Esophagus squamous epithelium (tissue), 5 donors: ENCODE measurements around the gene PREPL. TPM values are rescaled to one million over a fixed set of nuclear protein-coding genes. Genes with fewer than 3 reads are reported as not detected.
A peak's percentile ranks its signal among the peaks of the same experiment; 100 is the strongest.

ENCODE experiments used
- DNase-seq: peaks from one replicate; lab custom pipeline; 2025; lab: John Stamatoyannopoulos, UW
- H3K27ac ChIP-seq, 4 donors: fragments of 200-600 bp; sonication (generic); one replicate each; pipeline ENCODE4 v1.5.1; 2016 to 2019; ENCODE audit warnings: mild to moderate bottlenecking in 1 of 4
- H3K27me3 ChIP-seq, 4 donors: fragments of 200-600 bp; sonication (generic); 1 replicate in 3 of 4; 2 replicates in 1 of 4; pipeline versions ENCODE4 v1.5.1 to v1.6.0; 2017 to 2021; ENCODE audit warnings: antibody characterized with exemption in 1 of 4
- H3K36me3 ChIP-seq, 3 donors: fragments of 200-600 bp; sonication (generic); one replicate each; pipeline ENCODE4 v1.5.1; 2016 to 2019
- H3K4me1 ChIP-seq, 3 donors: fragments of 200-600 bp; sonication (generic); one replicate each; pipeline ENCODE4 v1.5.1; 2017 to 2019
- H3K4me3 ChIP-seq, 4 donors: fragments of 200-600 bp; sonication (generic); 1 replicate in 3 of 4; 2 replicates in 1 of 4; pipeline ENCODE4 v1.5.1; 2016 to 2019; ENCODE audit warnings: mild to moderate bottlenecking in 2 of 4, moderate library complexity in 1 of 4
- H3K9me3 ChIP-seq, 3 donors: fragments of 200-600 bp; sonication (generic); one replicate each; pipeline ENCODE4 v1.5.1; 2016 to 2019
- POLR2A ChIP-seq, 4 donors: fragments of 450-650 bp; IDR thresholded peaks; one replicate each; pipeline ENCODE4 v1.6.1; 2017; ENCODE audit warnings: antibody characterized with exemption in 4 of 4, mild to moderate bottlenecking in 4 of 4, moderate library complexity in 3 of 4
- WGBS, 2 donors: methylation state at CpG; one replicate each; pipeline ENCODE4 v1.1.5; 2018; 5-methylcytosine and 5-hydroxymethylcytosine counted together
- intact Hi-C: fragments of 100-400 bp; cut with DNase I; formaldehyde crosslinking; loops from one replicate; pipeline ENCODE4 v1.15.0; 2022
- total RNA-seq, 4 donors: library from RNA; depleted of rRNA; stranded (reverse); fragments of >200 nt; gene quantifications; one replicate each; pipeline ENCODE4 v1.1.0, GENCODE V29; 2016
- TF ChIP-seq, protein P1 (sequence below), 6 experiments: fragments of 450-650 bp in 4 of 6; fragments of 200-600 bp in 2 of 6; sonication (generic) in 2 of 6; IDR thresholded peaks; one replicate each; pipeline ENCODE4 v1.5.1; 2016 to 2019; ENCODE audit warnings: antibody characterized with exemption in 6 of 6, mild to moderate bottlenecking in 4 of 6, moderate library complexity in 4 of 6
- donor health status: DM: yes; HTN: yes; CAD: no.

The PREPL gene
- total RNA-seq, 4 donors from 2014 or later = 18.5 to 25.7 (median 23.2) TPM

DNA sequence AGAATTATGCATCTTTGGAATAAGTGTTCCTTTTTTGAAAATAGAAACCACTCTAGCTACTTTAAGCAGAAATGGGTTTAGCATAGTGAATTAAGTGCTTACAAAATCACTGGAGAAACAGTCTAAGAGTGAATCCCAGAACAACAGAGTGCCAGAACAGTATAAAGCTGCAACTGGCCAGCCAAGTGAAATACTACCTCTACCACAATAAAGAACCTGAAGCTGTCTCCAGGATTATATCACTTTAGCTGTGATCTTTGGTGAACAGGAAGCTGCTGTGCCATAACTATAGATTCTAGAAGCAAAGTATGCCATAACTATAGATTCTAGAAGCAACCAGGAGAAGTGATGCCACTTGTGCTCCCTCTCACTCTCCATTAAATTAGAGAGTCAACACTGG lies 8.1 kb upstream of the PREPL start:
- DNase-seq = no peak
- H3K27ac ChIP-seq = no peak overlapping the region
- no peak for TF ChIP-seq POLR2A (IDR thresholded peaks at IDR 0.05)
- TF ChIP-seq, protein P1, sequence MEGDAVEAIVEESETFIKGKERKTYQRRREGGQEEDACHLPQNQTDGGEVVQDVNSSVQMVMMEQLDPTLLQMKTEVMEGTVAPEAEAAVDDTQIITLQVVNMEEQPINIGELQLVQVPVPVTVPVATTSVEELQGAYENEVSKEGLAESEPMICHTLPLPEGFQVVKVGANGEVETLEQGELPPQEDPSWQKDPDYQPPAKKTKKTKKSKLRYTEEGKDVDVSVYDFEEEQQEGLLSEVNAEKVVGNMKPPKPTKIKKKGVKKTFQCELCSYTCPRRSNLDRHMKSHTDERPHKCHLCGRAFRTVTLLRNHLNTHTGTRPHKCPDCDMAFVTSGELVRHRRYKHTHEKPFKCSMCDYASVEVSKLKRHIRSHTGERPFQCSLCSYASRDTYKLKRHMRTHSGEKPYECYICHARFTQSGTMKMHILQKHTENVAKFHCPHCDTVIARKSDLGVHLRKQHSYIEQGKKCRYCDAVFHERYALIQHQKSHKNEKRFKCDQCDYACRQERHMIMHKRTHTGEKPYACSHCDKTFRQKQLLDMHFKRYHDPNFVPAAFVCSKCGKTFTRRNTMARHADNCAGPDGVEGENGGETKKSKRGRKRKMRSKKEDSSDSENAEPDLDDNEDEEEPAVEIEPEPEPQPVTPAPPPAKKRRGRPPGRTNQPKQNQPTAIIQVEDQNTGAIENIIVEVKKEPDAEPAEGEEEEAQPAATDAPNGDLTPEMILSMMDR (IDR thresholded peaks at IDR 0.05) = no peak
- peaks cover 0 to 9% (median 0%) of the 10 kb centered on the region in 3 donors for H3K36me3 ChIP-seq
- H3K4me3 ChIP-seq = no peak overlapping the region
- intact Hi-C loops = no loop called here
- no peaks in the 10 kb centered on the region for H3K4me1 ChIP-seq
- H3K9me3 ChIP-seq = no peaks in the 10 kb centered on the region
- H3K27me3 ChIP-seq = no peaks in the 10 kb centered on the region

DNA sequence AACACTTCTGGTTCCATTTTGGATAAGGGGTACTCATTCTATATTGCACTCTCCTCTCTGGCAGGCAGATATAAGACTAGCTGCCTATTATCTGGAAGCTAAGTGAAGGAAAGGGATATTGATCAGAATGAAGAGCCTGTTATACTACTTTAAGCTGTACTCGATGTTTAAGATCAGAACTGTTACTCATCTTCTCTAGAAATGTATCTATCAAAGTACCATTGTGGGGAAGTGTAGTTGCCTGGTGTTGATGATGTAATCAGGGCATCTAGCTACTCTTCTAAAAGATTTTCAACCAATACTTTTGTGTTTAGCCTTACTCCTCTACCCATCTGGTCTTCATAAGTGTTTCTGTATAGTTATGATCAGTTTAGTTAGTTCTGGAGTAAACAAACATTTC lies 6.3 kb upstream of the PREPL start:
- H3K27ac ChIP-seq = no peak overlapping the region
- intact Hi-C loops = no loop called here
- TF ChIP-seq, protein P1 (IDR thresholded peaks at IDR 0.05) = no peak
- TF ChIP-seq POLR2A (IDR thresholded peaks at IDR 0.05) = no peak
- WGBS, 2 donors = 68 to 76% methylated on average over 1 of the region's 1 CpG
- no peak overlapping the region for H3K4me3 ChIP-seq
- H3K4me1 ChIP-seq = peaks cover 0 to 11% (median 4%) of the 10 kb centered on the region in 3 donors
- peaks cover 0 to 7% (median 0%) of the 10 kb centered on the region in 3 donors for H3K36me3 ChIP-seq
- no peak for DNase-seq
- no peaks in the 10 kb centered on the region for H3K9me3 ChIP-seq
- no peaks in the 10 kb centered on the region for H3K27me3 ChIP-seq

DNA sequence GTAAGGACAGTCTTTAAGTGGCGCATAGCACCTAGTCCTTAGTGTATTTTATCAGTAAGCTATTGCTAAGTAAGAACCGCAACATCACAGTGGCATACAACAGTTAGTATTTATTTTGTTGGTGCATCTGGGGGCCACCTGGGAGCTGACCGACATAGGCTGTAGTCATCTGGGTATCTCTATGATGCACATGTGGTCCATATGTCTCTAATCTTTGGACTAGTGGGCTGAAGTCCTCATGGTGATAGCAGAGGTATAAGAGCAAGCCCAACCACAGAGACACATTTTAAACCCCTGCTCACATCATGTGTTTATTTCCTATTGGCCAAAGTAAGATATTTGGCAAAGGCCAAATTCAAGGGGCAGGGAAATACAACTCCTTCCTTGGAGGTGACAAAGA lies 3.3 kb upstream of the PREPL start:
- intact Hi-C loops = no loop called here
- Histone ChIP-seq H3K27me3 (no peaks in the 10 kb centered on the region), H3K9me3 (no peaks in the 10 kb centered on the region), H3K27ac (no peak overlapping the region), H3K4me1 (peaks cover 4 to 26% (median 4%) of the 10 kb centered on the region in 3 donors), H3K4me3 (no peak overlapping the region), H3K36me3 (no peaks in the 10 kb centered on the region)
- DNase-seq = no peak
- 91 to 96% methylated on average over 3 of the region's 3 CpGs for WGBS, 2 donors
- TF ChIP-seq POLR2A (IDR thresholded peaks at IDR 0.05) = no peak
- TF ChIP-seq, protein P1 (IDR thresholded peaks at IDR 0.05) = no peak

DNA sequence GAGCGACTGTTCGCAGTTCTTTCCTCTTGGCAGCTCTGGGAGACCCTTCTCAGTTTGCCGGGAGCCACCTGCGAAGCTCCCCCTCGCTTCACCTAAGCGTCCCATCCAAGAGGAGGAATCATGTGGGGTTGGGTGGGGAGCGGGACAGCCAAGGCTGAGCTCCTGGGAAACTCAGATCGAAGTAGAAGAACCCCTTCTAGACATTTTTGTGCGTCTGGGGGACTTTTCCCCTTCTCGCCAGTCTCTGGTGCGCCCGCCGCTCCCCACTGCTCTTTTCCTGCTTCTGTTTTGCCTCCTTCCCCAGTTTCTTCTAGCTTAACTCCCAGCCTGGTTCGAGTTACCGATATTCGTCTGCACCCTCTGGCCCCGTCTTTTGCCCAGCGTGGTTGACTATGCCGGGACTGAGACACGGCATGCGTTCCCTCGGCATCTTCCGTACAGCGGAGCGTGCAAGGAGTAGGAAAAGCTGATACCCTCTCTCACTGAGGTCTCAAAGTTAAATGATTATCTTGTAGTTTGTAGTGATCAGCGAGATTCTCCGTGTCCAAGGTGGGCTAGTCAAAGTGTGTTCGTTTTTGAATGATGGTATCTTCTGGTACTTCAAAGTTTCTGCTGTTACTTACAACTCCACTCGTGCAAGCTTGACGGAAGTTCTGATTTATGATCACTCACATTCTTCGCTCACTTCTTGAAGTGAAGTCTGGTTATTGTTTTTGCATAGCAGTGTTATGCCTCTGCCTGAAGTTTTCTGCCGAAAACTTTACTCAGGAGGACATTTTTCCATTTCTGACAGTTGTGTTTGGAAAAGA lies 1.1 kb upstream of the PREPL start:
- TF ChIP-seq, protein P1 (IDR thresholded peaks at IDR 0.05) = no peak
- no peak for TF ChIP-seq POLR2A (IDR thresholded peaks at IDR 0.05)
- no peaks in the 10 kb centered on the region for H3K27me3 ChIP-seq
- no peak for DNase-seq
- peaks cover 4 to 44% (median 8%) of the 10 kb centered on the region in 3 donors for H3K4me1 ChIP-seq
- H3K36me3 ChIP-seq = no peaks in the 10 kb centered on the region
- H3K4me3 ChIP-seq = peak overlapping the region; percentile 83 to 91 (median 88)
- H3K9me3 ChIP-seq = no peaks in the 10 kb centered on the region
- 0% methylated on average over 28 to 30 of the region's 32 CpGs for WGBS, 2 donors
- H3K27ac ChIP-seq = peak overlapping the region; percentile 86 to 96 (median 94)
- intact Hi-C loops = no loop called here

DNA sequence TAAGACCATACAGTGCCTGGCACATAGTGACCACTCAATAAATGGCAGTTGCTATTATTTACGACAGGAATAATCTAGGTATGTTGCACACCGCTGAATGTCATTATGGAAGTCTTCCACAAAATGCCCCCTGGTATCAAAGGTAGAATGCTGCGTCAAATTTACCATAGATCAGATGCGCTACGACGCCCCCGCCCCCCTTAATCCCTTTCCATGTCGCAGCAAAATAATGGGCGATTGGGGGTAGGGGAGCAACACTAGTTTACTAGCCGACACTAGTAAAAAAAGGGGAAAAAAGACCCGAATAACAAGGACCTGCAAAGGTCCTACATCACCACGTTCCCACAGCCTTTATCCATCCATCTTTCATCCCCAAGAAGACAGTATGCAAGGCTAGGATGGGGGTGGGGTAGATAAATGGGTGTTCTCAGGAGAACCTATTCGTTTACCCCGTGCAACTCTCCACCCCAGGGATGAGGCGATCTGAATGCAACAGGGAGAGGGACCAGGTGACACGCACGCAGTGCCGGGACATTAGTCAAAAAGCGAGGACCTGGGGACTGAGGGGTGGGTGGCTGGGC lies 455 bp downstream of the PREPL start:
- 6% methylated on average over 14 to 19 of the region's 19 CpGs for WGBS, 2 donors
- no peak for DNase-seq
- peaks cover 0 to 5% (median 0%) of the 10 kb centered on the region in 3 donors for H3K36me3 ChIP-seq
- H3K4me1 ChIP-seq = peaks cover 4 to 44% (median 8%) of the 10 kb centered on the region in 3 donors
- no peaks in the 10 kb centered on the region for H3K9me3 ChIP-seq
- TF ChIP-seq, protein P1 (IDR thresholded peaks at IDR 0.05) = no peak
- TF ChIP-seq POLR2A (IDR thresholded peaks at IDR 0.05) = no peak
- intact Hi-C loops = no loop called here
- no peaks in the 10 kb centered on the region for H3K27me3 ChIP-seq
- peak overlapping the region; percentile 86 to 96 (median 94) for H3K27ac ChIP-seq
- peak overlapping the region; percentile 83 to 91 (median 88) for H3K4me3 ChIP-seq
